HG02938 (cell line): ENCODE measurements around the gene TIGD3.
"Not testable (repeated sequence)": the region's sequence is repeated elsewhere in the genome, so short reads cannot be mapped to it uniquely, and the experiment has no call there.

Source experiments
- ATAC-seq: cut with Tn5 transposase; IDR thresholded peaks from one replicate; pipeline ENCODE4 v1.9.1; 2021; ENCODE audit warnings: mild to moderate bottlenecking, moderate library complexity; ENCODE audit not compliant: unreplicated experiment

TIGD3 gene

DNA sequence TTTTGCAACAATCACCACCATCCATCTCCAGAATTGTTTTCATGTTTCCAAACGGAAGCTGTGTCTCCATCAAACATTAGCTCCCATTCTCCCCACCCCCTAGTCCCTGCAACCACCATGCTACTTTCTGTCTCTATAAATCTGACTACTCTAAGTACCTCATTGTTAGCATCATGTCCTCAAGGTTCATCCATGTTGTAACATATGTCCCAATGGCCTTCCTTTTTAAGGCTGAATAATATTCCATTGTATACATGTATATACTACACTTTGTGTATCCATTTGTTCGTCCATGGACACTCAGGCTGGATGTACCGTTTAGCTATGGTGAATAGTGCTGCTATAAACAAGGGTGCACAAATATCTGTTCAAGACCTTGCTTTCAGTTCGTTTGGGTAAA lies 29.1 kb upstream of the TIGD3 start:
- ATAC-seq = no peak

DNA sequence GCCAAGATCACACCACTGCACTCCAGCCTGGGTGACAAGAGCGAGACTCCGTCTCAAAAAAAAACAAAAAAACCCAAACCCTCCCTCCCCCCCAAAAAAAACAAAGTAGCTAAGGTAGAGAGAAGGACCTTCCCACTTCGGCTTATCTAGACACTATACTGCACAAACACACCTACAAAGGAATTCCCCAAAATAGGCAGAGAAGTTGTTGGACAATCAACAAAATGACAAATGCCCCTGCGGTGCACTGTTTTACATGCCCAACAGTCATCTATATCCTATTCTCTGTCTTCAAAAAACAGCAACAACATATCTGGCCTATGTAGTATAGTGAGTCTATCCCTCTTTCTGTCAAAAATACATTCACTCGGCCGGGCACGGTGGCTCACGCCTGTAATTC lies 27.5 kb upstream of the TIGD3 start:
- ATAC-seq = no peak

GRCh38 chr11:65329478-65329877 lies 25.1 kb upstream of the TIGD3 start:
- no peak for ATAC-seq

GRCh38 chr11:65329944-65330403 lies 24.6 kb upstream of the TIGD3 start:
- ATAC-seq = no peak

DNA sequence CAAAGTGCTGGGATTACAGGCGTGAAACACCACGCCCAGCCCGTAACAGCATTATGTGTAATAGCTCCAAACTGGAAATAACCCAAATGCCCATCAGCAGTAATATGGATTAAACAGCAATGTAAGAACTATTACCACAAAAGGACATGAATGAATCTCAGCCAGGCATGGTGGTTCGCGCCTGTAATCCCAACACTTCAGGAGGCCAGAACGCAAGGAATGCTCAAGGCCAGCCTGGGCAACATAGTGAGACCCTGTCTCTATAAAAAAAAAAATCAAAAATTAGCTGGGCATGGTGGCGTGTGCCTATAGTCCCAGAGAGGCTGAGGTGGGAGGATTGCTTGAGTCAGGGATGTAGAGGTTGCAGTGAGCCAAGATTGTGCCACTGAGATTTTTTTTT lies 24.0 kb upstream of the TIGD3 start:
- no peak for ATAC-seq

DNA sequence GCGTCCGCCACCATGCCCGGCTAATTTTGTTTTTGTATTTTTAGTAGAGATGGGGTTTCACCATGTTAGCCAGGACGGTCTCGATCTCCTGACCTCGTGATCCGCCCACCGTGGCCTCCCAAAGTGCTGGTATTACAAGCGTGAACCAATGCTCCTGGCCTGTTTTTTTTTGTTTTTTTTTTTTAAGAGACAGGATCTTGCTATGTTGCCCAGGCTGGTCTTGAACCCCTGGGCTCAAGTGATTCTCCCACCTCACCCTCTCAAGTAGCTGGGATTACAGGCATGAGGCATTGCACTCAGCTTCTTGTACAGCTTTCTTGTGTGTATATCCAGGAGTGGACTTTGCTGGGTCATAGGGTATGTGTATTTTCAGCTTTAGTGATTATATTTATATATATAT lies 22.0 kb upstream of the TIGD3 start:
- not testable (repeated sequence) for ATAC-seq

- no peak for ATAC-seq
These were observed 19.8 kb upstream of the TIGD3 start for GRCh38 chr11:65334696-65335295.

GRCh38 chr11:65338676-65339075 lies 15.9 kb upstream of the TIGD3 start:
- no peak for ATAC-seq

DNA sequence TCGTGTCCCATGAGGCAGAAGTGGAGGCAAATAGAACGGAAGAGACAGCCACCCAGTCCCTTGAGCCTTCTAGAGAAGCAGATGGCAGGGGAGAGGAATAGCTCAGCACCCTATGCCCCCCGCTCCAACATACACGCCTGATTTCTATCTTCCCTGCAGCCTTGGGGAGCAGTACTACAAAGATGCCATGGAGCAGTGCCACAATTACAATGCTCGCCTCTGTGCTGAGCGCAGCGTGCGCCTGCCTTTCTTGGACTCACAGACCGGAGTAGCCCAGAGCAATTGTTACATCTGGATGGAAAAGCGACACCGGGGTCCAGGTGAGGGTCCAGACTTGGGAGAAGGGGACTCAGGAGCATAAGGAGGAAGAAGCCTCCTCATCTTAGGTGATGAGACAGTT lies 14.3 kb upstream of the TIGD3 start:
- no peak for ATAC-seq

DNA sequence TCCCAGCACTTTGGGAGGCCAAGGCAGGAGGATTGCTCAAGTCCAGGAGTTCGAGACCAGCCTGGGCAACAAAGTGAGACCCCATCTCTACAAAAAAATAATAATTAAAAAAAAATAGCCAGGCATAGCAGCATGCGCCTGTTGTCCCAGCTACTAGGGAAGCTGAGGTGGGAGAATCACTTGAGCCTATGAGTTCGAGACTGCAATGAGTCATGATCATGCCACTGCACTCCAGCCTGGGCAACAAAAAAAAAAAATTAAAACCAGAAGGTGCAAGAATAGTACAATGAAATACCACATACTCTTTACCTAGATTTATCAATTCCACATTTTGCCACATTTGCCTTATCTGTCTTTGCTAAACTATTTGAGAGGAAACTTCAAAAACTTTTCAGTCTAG lies 12.7 kb upstream of the TIGD3 start:
- ATAC-seq = no peak

DNA sequence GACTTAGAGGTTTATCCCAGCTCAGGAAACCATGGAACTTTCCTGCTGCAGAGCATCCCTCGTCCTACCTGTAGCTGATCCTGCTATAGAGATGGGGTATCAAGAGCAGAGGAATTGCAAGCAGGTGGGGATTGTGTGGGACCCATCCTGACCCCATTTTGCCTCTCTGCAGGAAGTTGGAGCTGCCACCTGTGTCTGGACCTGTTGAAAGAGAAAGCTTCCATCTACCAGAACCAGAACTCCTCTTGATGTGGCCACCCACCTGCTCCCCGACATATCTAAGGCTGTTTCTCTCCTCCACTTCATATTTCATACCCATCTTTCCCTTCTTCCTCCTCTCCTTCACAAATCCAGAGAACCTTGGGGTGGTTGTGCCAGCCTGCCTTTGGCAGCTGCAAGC lies 3.0 kb upstream of the TIGD3 start:
- no peak for ATAC-seq

DNA sequence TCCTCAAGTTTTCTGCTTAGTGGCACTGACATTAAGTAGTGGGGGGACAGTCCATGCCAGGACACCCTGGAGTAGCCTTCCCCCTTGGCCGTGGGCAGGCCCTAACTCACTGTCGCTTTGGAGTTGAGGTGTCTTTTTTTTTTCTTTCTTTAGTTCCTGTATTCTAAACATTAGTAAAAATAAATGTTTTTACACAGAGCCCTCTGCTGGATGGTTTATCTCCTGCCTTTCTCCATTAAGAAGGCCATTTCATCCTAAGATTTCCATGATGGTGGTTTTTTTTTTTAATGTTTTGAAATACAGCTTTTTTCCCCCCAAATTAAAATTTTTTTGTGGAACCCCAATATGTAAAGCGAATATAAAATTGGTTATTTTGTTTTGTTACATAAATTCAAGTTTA lies 1.8 kb upstream of the TIGD3 start:
- ATAC-seq = no peak

GRCh38 chr11:65353376-65353775 lies 1.2 kb upstream of the TIGD3 start:
- no peak for ATAC-seq

GRCh38 chr11:65353900-65354264 lies 669 bp upstream of the TIGD3 start:
- ATAC-seq = no peak

DNA sequence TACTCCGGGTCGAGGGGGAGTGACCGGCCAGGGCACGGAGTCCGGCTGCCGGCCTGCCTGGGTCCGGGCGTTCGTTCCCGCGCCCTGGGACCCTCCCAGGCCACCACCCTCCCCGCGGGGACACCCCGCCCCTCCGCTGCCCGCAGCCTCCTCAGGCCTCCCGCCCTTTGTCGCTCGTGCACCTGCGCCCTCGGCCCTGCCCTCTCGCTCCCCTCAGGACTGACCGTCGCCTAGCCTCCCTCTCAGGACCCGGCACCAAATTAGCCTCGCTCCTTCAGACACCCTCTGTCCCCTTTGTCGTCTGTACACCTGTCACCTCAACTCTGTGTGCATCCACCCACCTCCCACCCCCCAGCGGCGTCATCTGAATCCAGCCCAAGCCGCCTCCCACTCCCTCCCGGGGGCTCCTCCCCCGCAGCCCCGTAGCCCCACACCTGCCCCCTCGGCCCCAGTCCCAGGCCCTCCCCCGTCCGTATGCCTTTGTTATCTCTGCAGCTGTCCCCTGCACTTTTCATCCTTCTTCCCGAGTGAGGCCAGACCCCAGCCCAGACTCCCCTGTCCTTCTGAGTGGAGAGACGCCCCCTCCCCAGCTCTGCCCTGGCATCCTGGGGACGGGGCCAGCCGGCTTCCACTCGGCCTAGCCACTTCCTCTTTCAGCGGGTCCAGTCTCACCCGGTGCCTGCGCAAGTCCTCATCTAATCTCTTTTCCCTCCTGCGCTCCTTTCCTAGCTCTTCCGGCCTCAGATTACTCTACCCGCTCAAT lies 643 bp downstream of the TIGD3 start:
- peak; percentile 32 for ATAC-seq

DNA sequence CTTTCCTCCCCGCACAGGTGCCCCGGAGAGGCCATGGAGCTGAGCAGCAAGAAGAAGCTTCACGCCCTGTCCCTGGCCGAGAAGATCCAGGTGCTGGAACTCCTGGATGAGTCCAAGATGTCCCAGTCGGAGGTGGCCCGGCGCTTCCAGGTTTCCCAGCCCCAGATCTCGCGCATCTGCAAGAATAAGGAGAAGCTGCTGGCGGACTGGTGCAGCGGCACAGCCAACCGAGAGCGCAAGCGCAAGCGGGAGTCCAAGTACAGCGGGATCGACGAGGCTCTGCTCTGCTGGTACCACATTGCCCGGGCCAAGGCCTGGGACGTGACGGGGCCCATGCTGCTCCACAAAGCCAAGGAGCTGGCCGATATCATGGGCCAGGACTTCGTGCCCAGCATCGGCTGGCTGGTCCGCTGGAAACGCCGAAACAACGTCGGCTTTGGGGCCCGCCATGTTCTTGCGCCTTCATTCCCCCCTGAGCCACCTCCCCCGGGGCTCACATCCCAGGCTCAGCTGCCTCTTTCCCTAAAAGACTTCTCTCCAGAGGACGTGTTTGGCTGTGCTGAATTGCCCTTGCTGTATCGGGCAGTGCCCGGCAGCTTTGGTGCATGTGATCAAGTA lies 1.3 kb downstream of the TIGD3 start:
- ATAC-seq = no peak

- no peak for ATAC-seq
These were observed 1.9 kb downstream of the TIGD3 start for GRCh38 chr11:65356394-65356972.

DNA sequence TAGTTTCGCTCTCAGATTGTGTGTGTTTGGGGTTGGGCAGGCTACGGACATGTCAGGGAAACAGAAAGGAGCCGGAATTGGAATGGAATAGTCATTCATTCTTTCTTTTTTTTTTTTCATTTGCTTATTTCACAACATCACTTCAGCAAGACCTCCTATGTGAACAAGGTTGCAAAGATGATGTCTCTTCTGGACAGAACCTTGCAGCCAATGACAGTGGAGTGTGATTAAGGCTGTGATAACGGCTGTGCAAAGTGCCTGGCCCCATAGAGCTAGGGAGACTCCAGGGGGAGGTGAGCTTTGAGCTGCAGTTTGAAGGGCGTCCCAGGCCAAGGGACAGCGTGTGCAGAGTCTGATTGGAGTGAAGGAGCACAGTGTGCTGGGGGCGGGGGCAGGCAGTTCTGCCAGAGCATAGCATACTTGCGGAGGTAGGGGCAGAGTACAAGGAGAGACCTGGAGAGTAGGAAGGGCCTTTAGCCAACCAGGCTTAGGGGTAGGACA lies 3.4 kb downstream of the TIGD3 start:
- no peak for ATAC-seq

DNA sequence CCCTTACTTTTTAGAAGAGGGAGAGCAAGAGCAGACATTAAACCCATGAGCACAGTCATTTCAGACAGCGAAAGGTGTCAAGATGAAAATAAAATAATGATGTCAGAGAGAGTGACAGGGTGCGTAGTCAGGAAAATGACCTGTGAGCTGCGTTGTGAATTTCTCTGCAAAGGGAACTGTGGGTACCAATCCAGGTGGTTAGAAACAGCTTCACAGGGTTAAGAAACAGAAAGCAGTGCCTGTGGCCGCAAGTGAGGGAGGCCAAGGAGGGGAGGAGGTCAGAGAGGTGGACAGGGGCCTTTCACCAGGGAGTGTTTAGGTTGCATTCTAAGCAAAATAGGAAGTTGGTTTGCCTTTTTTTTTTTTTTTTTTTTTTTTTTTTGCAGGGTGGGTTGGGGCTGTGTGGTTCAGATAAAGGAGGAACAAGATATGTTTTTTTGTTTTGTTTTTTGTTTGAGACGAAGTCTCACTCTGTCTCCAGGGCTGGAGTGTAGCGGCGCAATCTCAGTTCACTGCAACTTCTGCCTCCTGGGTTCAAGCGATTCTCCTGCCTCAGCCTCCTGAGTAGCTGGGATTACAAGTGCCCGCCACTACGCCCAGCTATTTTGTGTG lies 7.9 kb downstream of the TIGD3 start:
- ATAC-seq = no peak

GRCh38 chr11:65362966-65363365 lies 8.4 kb downstream of the TIGD3 start:
- no peak for ATAC-seq

- no peak for ATAC-seq
These were observed 9.2 kb downstream of the TIGD3 start for GRCh38 chr11:65363770-65364169.
